Stomach (tissue), 4 donors: Measurements from ENCODE around the gene PTPRS.

Experiments
- EP300 ChIP-seq: sonication (generic); formaldehyde crosslinking; IDR thresholded peaks from one replicate; pipeline ENCODE4 v1.6.1; 2017; ENCODE audit warnings: antibody characterized with exemption
- TF ChIP-seq, protein P1 (sequence below), 7 experiments: fragments of 450-650 bp in 4 of 7; fragments of 200-600 bp in 3 of 7; sonication (generic) in 3 of 7; IDR thresholded peaks; one replicate each; pipeline ENCODE4 v1.5.1; 2016 to 2019; ENCODE audit warnings: antibody characterized with exemption in 7 of 7, control low read depth in 2 of 7, mild to moderate bottlenecking in 1 of 7

DNA sequence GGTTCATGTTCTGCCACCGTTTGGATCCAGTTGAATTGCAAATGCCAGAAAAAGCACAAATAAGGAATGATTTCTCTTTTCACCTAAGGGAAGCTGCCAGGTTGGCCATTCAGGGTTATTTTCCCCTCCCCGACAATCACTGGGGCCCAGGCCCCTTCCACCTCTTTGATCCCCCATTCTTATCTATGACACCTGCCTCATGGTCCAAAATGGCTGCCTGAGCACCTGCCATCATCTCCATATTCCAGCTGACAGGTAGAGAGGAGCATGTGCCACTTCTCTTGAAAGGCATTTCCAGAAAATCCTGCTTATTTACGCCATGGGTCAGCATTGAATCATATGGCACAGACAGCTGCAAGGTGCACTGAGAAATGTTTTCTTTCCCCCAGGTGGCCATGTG lies 15.7 kb downstream of the PTPRS start:
- TF ChIP-seq, protein P1, sequence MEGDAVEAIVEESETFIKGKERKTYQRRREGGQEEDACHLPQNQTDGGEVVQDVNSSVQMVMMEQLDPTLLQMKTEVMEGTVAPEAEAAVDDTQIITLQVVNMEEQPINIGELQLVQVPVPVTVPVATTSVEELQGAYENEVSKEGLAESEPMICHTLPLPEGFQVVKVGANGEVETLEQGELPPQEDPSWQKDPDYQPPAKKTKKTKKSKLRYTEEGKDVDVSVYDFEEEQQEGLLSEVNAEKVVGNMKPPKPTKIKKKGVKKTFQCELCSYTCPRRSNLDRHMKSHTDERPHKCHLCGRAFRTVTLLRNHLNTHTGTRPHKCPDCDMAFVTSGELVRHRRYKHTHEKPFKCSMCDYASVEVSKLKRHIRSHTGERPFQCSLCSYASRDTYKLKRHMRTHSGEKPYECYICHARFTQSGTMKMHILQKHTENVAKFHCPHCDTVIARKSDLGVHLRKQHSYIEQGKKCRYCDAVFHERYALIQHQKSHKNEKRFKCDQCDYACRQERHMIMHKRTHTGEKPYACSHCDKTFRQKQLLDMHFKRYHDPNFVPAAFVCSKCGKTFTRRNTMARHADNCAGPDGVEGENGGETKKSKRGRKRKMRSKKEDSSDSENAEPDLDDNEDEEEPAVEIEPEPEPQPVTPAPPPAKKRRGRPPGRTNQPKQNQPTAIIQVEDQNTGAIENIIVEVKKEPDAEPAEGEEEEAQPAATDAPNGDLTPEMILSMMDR (IDR thresholded peaks at IDR 0.05): no peak
- no peak for TF ChIP-seq EP300
